Loucy (cell line): ENCODE results near the gene TGM5.
"Not testable (repeated sequence)": the region's sequence is repeated elsewhere in the genome, so short reads cannot be mapped to it uniquely, and the experiment has no call there.

Source experiments
- H2AFZ ChIP-seq: fragments of 200-600 bp; sonication (generic); 2 replicates; pipeline ENCODE4 v1.6.0; 2016; ENCODE audit warnings: antibody characterized with exemption, mild to moderate bottlenecking, low read length, moderate library complexity
- H3F3A ChIP-seq: fragments of 200-600 bp; 2 replicates; pipeline ENCODE4 v1.6.0; 2016; ENCODE audit warnings: antibody characterized with exemption, low read depth, mild to moderate bottlenecking
- H3K27me3 ChIP-seq: fragments of 200-600 bp; sonication (generic); 2 replicates; pipeline ENCODE4 v1.6.1; 2014; ENCODE audit warnings: low read length, mild to moderate bottlenecking; ENCODE audit not compliant: insufficient read depth, poor library complexity, severe bottlenecking
- H3K36me3 ChIP-seq: fragments of 200-600 bp; sonication (generic); 2 replicates; pipeline ENCODE4 v1.6.1; 2016; ENCODE audit warnings: low read length; ENCODE audit not compliant: insufficient read depth
- H3K4me1 ChIP-seq: fragments of 200-600 bp; sonication (generic); 2 replicates; pipeline ENCODE4 v1.5.1; 2014; ENCODE audit warnings: low read length, mild to moderate bottlenecking; ENCODE audit not compliant: insufficient read depth, poor library complexity, severe bottlenecking
- H3K4me2 ChIP-seq: fragments of 200-600 bp; sonication (generic); 2 replicates; pipeline ENCODE4 v1.6.0; 2014; ENCODE audit warnings: antibody characterized with exemption, low read length, low read depth, mild to moderate bottlenecking; ENCODE audit not compliant: poor library complexity, severe bottlenecking
- H3K4me3 ChIP-seq: fragments of 200-600 bp; sonication (generic); 2 replicates; pipeline ENCODE4 v1.5.1; 2014; ENCODE audit warnings: low read length, mild to moderate bottlenecking, mixed read lengths; ENCODE audit not compliant: poor library complexity, severe bottlenecking
- H3K79me2 ChIP-seq: fragments of 200-600 bp; sonication (generic); 2 replicates; pipeline ENCODE4 v1.6.1; 2014; ENCODE audit warnings: low read length; ENCODE audit not compliant: insufficient read depth
- H3K9ac ChIP-seq: fragments of 200-600 bp; sonication (generic); 2 replicates; pipeline ENCODE4 v1.6.0; 2014; ENCODE audit warnings: mild to moderate bottlenecking, low read depth, low read length, moderate library complexity; ENCODE audit not compliant: poor library complexity, severe bottlenecking
- H3K9me2 ChIP-seq: fragments of 200-600 bp; sonication (generic); replicated peaks from 2 replicates; pipeline ENCODE4 v1.6.1; 2016; ENCODE audit warnings: low read depth, low read length, mixed read lengths
- H3K9me3 ChIP-seq: fragments of 200-600 bp; sonication (generic); 2 replicates; pipeline ENCODE4 v1.6.1; 2014; ENCODE audit warnings: mild to moderate bottlenecking, antibody characterized with exemption, low read length, low read depth; ENCODE audit not compliant: insufficient read depth
- H4K20me1 ChIP-seq: fragments of 200-600 bp; sonication (generic); 2 replicates; pipeline ENCODE4 v1.6.0; 2014; ENCODE audit warnings: antibody characterized with exemption, low read length, mild to moderate bottlenecking; ENCODE audit not compliant: insufficient read depth, poor library complexity, severe bottlenecking
- CTCF ChIP-seq: fragments of 200-600 bp; sonication (generic); conservative IDR thresholded peaks from 2 replicates; pipeline ENCODE4 v1.5.1; 2014; ENCODE audit warnings: mild to moderate bottlenecking, antibody characterized with exemption, low read length
- EZH2phosphoT487 ChIP-seq: fragments of 200-600 bp; IDR thresholded peaks from 2 replicates; pipeline ENCODE4 v1.6.1; 2018; ENCODE audit warnings: antibody characterized with exemption, mild to moderate bottlenecking, moderate library complexity, borderline replicate concordance

The TGM5 gene

GRCh38 chr15:43294091-43294706, 27.5 kb upstream of the TGM5 start:
- Histone ChIP-seq H3K4me1 (no peaks in the 10 kb centered on the region), H3F3A (no peaks in the 10 kb centered on the region), H3K79me2 (no peaks in the 10 kb centered on the region), H3K9ac (no peak overlapping the region), H4K20me1 (no peaks in the 10 kb centered on the region), H3K27me3 (no peaks in the 10 kb centered on the region), H2AFZ (no peak overlapping the region), H3K9me2 (no peaks in the 10 kb centered on the region), H3K9me3 (no peaks in the 10 kb centered on the region), H3K4me2 (no peak overlapping the region), H3K4me3 (no peak overlapping the region), H3K36me3 (no peaks in the 10 kb centered on the region)
- TF ChIP-seq EZH2phosphoT487, result no peak
- TF ChIP-seq CTCF, result no peak

GRCh38 chr15:43293432-43293831, 26.7 kb upstream of the TGM5 start:
- Histone ChIP-seq H3K79me2 (no peaks in the 10 kb centered on the region), H3K4me2 (no peak overlapping the region), H3K4me3 (no peak overlapping the region), H3K27me3 (no peaks in the 10 kb centered on the region), H3K9me3 (no peaks in the 10 kb centered on the region), H3K36me3 (no peaks in the 10 kb centered on the region), H3K4me1 (no peaks in the 10 kb centered on the region), H3K9me2 (no peaks in the 10 kb centered on the region), H3K9ac (no peak overlapping the region), H2AFZ (no peak overlapping the region), H3F3A (no peaks in the 10 kb centered on the region), H4K20me1 (no peaks in the 10 kb centered on the region)
- no peak for TF ChIP-seq EZH2phosphoT487
- no peak for TF ChIP-seq CTCF

- no peaks in the 10 kb centered on the region for H3F3A ChIP-seq
- H3K4me2 ChIP-seq, result no peak overlapping the region
- H2AFZ ChIP-seq, result no peak overlapping the region
- H3K79me2 ChIP-seq, result no peaks in the 10 kb centered on the region
- no peak overlapping the region for H3K4me3 ChIP-seq
- no peaks in the 10 kb centered on the region for H3K4me1 ChIP-seq
- H3K36me3 ChIP-seq, result no peaks in the 10 kb centered on the region
- no peak for TF ChIP-seq EZH2phosphoT487
- TF ChIP-seq CTCF, result no peak
- no peaks in the 10 kb centered on the region for H4K20me1 ChIP-seq
- H3K9me3 ChIP-seq, result no peaks in the 10 kb centered on the region
- no peaks in the 10 kb centered on the region for H3K27me3 ChIP-seq
- H3K9me2 ChIP-seq, result no peaks in the 10 kb centered on the region
- no peak overlapping the region for H3K9ac ChIP-seq
Observed at GRCh38 chr15:43292375-43293078, 25.8 kb upstream of the TGM5 start.

GRCh38 chr15:43289656-43290055, 22.9 kb upstream of the TGM5 start:
- not testable (repeated sequence) for H3K9ac ChIP-seq, H3K79me2 ChIP-seq, H3K4me1 ChIP-seq, H3K36me3 ChIP-seq, H3K9me3 ChIP-seq, H3F3A ChIP-seq, H3K9me2 ChIP-seq, H3K4me2 ChIP-seq, H2AFZ ChIP-seq, H3K4me3 ChIP-seq, H3K27me3 ChIP-seq, H4K20me1 ChIP-seq
